Psoas muscle (tissue), 8 donors: ENCODE results near the gene MAS1L. TPM values are rescaled to one million over a fixed set of nuclear protein-coding genes. Genes with fewer than 3 reads are reported as not detected.

Experiments used
- ATAC-seq, 4 donors: fragments of 200-7000 bp; cut with Tn5 transposase; one replicate each; pipeline ENCODE4 v1.9.1; 2020; ENCODE audit warnings: moderate library complexity in 3 of 4, mild to moderate bottlenecking in 2 of 4
- DNase-seq, 2 donors: peaks; one replicate each; pipeline ENCODE4 v3.0.0-alpha.2; 2020
- H3K27ac ChIP-seq: fragments of 200-600 bp; one replicate; pipeline ENCODE4 v1.8.0; 2022
- H3K27me3 ChIP-seq, 3 donors: fragments of 200-600 bp in 1 of 3; one replicate each; pipeline versions ENCODE4 v1.6.1 to v1.8.0; 2013 to 2022; ENCODE audit warnings: low read length in 2 of 3, mild to moderate bottlenecking in 2 of 3, moderate library complexity in 1 of 3; ENCODE audit not compliant: insufficient read depth in 3 of 3
- H3K36me3 ChIP-seq, 2 donors: fragments of 200-600 bp in 1 of 2; one replicate each; pipeline versions ENCODE4 v1.6.1 to v1.8.0; 2013 to 2022; ENCODE audit warnings: low read depth in 1 of 2, mild to moderate bottlenecking in 1 of 2, moderate library complexity in 1 of 2; ENCODE audit not compliant: insufficient read depth in 1 of 2
- H3K4me1 ChIP-seq: fragments of 200-600 bp; one replicate; pipeline ENCODE4 v1.8.0; 2022
- H3K4me3 ChIP-seq: fragments of 200-600 bp; one replicate; pipeline ENCODE4 v1.8.0; 2022; ENCODE audit warnings: mild to moderate bottlenecking
- H3K9me3 ChIP-seq: fragments of 200-600 bp; one replicate; pipeline ENCODE4 v1.8.0; 2022
- WGBS, 3 donors: extraction: QIAGEN DNeasy Blood & Tissue Kit; methylation state at CpG; one replicate each; pipeline versions ENCODE4 v1.1.6 to v1.1.7; 2013; 5-methylcytosine and 5-hydroxymethylcytosine counted together
- intact Hi-C, 2 donors: fragments of 100-400 bp; cut with DNase I; formaldehyde crosslinking; loops; one replicate each; pipeline versions ENCODE4 v1.11.0 to v1.14.2; 2022
- long read RNA-seq, 2 donors: library from polyadenylated mRNA; unstranded; transcript quantifications; one replicate each; pipeline ENCODE4 v2.0.0, GENCODE V29; 2021
- polyA plus RNA-seq, 3 donors: library from polyadenylated mRNA; stranded (reverse); fragments of 200-250 nt; gene quantifications; one replicate each; pipeline ENCODE4 v1.2.3, GENCODE V29; 2013
- total RNA-seq, 4 donors: library from RNA; stranded (reverse); fragmentation: NEBNext Ultra II Directional in 2 of 4; extraction: Animal tissue kit (Norgen Biotek cat#: 25700) in 2 of 4; gene quantifications; one replicate each; pipeline versions ENCODE4 v1.2.1 to v1.2.4, GENCODE V29; 2021 to 2023
- TF ChIP-seq, protein P1 (sequence below): fragments of 200-600 bp; IDR thresholded peaks from one replicate; pipeline ENCODE4 v1.8.0; 2022; ENCODE audit warnings: antibody characterized with exemption
- donor health status: healthy with polysubstance abuse.
- donor health status: DM: no; HTN: no; CAD: no; lungs with moderate emphysema.
- donor health status: Bipolar disorder and iron deficiency.
- donor health status: healthy.
- donor health status: DM: yes; HTN: yes; CAD: no.
- donor health status: DM: no; HTN: no; CAD: no.
- donor health status: DM: no; HTN: no; CAD: no.
- donor health status: DM: yes; HTN: yes; CAD: no.

The MAS1L gene, protein sequence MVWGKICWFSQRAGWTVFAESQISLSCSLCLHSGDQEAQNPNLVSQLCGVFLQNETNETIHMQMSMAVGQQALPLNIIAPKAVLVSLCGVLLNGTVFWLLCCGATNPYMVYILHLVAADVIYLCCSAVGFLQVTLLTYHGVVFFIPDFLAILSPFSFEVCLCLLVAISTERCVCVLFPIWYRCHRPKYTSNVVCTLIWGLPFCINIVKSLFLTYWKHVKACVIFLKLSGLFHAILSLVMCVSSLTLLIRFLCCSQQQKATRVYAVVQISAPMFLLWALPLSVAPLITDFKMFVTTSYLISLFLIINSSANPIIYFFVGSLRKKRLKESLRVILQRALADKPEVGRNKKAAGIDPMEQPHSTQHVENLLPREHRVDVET
- total RNA-seq (not detected), polyA plus RNA-seq (not detected)
- long read RNA-seq, donor 1 = 0 reads
- long read RNA-seq, donor 2, partial matches to known transcripts = 0 of 1 reads
- long read RNA-seq, donor 2, other reads (novel, unspliced or antisense) = 1 of 1 reads

DNA sequence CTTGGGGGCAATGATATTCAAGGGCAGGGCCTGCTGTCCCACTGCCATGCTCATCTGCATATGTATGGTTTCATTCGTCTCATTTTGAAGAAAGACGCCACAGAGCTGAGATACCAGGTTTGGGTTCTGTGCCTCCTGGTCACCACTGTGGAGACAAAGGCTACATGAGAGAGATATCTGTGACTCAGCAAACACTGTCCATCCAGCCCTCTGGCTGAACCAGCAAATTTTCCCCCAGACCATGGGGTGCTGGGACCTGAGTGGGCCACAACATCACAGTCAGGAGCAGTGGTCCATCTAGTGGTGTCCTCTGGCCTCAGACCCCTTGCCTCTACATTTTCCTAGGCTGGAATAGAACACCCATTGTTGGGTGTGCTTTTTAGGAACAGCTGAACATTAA lies at the start of gene MAS1L:
Gene MAS1L (minus strand): TSS at position 297 of the 400 bp plus-strand sequence. CDS start 54 bp downstream, at position 243.
- no peaks in the 10 kb centered on the region for H3K9me3 ChIP-seq
- 85 to 93% (median 90%) methylated on average over 2 of the region's 2 CpGs for WGBS, 3 donors
- H3K27me3 ChIP-seq = peaks cover 0 to 2% (median 0%) of the 10 kb centered on the region in 3 donors
- TF ChIP-seq, protein P1, sequence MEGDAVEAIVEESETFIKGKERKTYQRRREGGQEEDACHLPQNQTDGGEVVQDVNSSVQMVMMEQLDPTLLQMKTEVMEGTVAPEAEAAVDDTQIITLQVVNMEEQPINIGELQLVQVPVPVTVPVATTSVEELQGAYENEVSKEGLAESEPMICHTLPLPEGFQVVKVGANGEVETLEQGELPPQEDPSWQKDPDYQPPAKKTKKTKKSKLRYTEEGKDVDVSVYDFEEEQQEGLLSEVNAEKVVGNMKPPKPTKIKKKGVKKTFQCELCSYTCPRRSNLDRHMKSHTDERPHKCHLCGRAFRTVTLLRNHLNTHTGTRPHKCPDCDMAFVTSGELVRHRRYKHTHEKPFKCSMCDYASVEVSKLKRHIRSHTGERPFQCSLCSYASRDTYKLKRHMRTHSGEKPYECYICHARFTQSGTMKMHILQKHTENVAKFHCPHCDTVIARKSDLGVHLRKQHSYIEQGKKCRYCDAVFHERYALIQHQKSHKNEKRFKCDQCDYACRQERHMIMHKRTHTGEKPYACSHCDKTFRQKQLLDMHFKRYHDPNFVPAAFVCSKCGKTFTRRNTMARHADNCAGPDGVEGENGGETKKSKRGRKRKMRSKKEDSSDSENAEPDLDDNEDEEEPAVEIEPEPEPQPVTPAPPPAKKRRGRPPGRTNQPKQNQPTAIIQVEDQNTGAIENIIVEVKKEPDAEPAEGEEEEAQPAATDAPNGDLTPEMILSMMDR = no peak
- no peaks in the 10 kb centered on the region for H3K36me3 ChIP-seq
- DNase-seq = no peak
- no peak within 1 kb of the TSS for H3K27ac ChIP-seq
- no peak for ATAC-seq
- no peak within 1 kb of the TSS for H3K4me3 ChIP-seq
- intact Hi-C loops = no loop called here
- no peaks in the 10 kb centered on the region for H3K4me1 ChIP-seq

DNA sequence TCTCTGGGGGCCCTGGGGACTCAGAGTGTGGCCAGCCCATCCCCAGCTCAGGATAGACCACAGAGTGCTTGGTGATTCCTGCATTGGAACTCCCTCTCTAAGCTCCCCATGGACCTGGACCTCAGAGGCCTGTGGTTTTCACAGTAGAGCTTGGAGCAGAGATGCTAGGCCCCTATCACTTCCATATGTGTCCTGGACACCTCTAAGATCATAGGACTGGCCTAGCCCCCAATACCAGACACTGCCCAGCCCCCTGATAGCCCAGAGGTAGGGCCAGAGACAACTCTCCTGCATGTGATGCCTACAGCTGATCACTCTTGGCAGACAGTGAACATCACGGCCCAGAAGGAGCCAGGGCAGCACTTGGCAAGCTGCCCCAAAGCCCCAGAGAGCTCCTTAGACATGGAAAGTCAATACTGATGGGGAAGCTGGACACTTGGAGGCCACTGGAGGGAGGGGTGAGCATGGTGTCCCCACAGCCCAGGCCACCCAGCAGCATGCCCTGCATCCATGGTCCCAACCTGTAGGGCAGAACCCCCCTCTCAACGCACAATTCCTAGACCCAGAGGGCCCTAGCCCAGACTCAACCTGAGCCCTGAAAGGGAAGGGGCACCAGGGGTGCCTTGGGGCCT lies 44.7 kb upstream of the MAS1L start:
- 21 to 64% (median 33%) methylated on average over 2 of the region's 2 CpGs for WGBS, 3 donors
- ATAC-seq = no peak

DNA sequence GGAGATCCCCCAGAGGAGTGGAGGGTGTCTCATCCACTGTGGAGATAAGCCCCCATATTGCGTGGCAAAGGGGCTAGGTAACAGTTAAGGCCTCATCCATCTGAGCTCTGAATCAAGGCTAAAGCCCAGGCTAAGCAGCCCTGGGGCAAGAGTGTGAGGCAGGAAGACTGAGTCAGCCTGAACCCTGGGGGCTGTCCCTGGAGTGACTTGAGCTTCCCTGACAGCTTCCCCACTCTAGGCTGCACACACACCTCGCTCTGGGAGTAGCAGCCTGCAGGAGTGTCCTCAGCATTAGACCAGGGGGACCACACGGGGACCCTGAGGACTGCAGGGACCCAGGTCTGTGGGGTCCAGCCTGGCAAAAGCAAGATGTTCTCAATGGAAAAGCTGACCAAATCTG lies 43.9 kb upstream of the MAS1L start:
- TF ChIP-seq, protein P1 = no peak
- DNase-seq (no peak), ATAC-seq (no peak)
- H3K4me3 ChIP-seq = no peak overlapping the region
- H3K36me3 ChIP-seq = no peaks in the 10 kb centered on the region
- H3K4me1 ChIP-seq = no peaks in the 10 kb centered on the region
- 56 to 72% (median 66%) methylated on average over 3 of the region's 3 CpGs for WGBS, 3 donors
- no peak overlapping the region for H3K27ac ChIP-seq
- intact Hi-C loops = no loop called here
- no peaks in the 10 kb centered on the region for H3K27me3 ChIP-seq
- no peaks in the 10 kb centered on the region for H3K9me3 ChIP-seq

More for the DNA sequence above, 44.7 kb upstream of the MAS1L start:
- H3K27me3 ChIP-seq = no peaks in the 10 kb centered on the region
- intact Hi-C loops = no loop called here
- H3K9me3 ChIP-seq = no peaks in the 10 kb centered on the region
- H3K27ac ChIP-seq = no peak overlapping the region
- no peak overlapping the region for H3K4me3 ChIP-seq
- no peak for DNase-seq
- H3K4me1 ChIP-seq = no peaks in the 10 kb centered on the region
- TF ChIP-seq, protein P1 = no peak
- no peaks in the 10 kb centered on the region for H3K36me3 ChIP-seq

DNA sequence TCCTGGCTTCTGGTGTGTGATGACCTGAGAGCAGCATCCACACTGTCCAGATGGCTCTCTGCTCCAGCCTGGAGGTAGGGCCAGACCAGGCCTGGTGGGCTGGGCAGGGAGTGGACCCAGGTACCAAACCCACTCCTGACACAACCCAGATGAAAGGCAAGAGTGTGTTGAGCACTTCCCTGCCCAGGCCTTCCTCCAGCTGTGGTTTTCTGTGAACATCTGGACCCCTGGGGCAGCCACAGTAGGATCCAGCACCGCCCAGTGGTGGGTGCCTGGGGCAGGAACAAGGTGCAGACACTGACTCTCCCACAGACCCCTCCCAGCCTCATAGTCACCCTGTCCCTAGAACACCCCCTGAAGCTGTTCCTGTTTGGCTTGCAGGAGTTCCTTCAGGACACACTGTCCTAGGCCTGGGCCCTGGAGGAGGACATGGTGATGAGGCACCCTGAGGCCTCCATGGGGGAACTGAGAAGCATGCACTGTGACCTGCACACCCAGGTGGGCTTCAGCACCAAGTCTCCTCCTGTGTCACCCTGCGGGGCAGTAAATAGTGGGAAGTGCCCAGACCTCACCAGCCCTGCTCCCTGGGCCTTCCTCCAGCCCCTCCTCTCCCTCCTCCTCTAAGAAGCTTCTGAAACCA lies 43.0 kb upstream of the MAS1L start:
- no peaks in the 10 kb centered on the region for H3K27me3 ChIP-seq
- H3K4me1 ChIP-seq = no peaks in the 10 kb centered on the region
- no peaks in the 10 kb centered on the region for H3K36me3 ChIP-seq
- TF ChIP-seq, protein P1 = no peak
- DNase-seq (no peak), ATAC-seq (no peak)
- intact Hi-C loops = no loop called here
- H3K4me3 ChIP-seq = no peak overlapping the region
- H3K27ac ChIP-seq = no peak overlapping the region
- H3K9me3 ChIP-seq = no peaks in the 10 kb centered on the region
- WGBS, 3 donors = 82 to 89% (median 83%) methylated on average over 2 of the region's 2 CpGs
